HepG2 (cell line): Measurements from ENCODE around the gene PAK6. TPM values are rescaled to one million over a fixed set of nuclear protein-coding genes. Genes with fewer than 3 reads are reported as not detected.
A peak's percentile ranks its signal among the peaks of the same experiment; 100 is the strongest.

ENCODE experiments used
- ATAC-seq: fragments of 200-7000 bp; cut with Tn5 transposase; 3 replicates; pipeline ENCODE4 v1.9.1; 2020; ENCODE audit warnings: mild to moderate bottlenecking, moderate library complexity
- BruUV-seq: library from RNA; stranded (reverse); fragments of 400-500 nt; replicated peaks from 2 replicates; lab custom pipeline; 2021; lab: Mats Ljungman, UMichigan
- CTCF ChIA-PET: fragments of 300-600 bp; formaldehyde crosslinking; extraction: SDS; loops from one replicate; lab custom pipeline; 2021; ENCODE audit warnings: low total read pairs, inconsistent platforms, low intra/inter-chr PET ratio; lab: Yijun Ruan, JAX
- POLR2A ChIA-PET: fragments of 350-600 bp; sonication (Branson Sonifier 250); formaldehyde crosslinking; loops from one replicate; lab custom pipeline; 2020; ENCODE audit warnings: antibody characterized with exemption, inconsistent platforms; lab: Yijun Ruan, JAX
- DNase-seq: peaks from one replicate; pipeline ENCODE4 v3.0.0-alpha.2; 2015; ENCODE audit warnings: low spot score
- FAIRE-seq: peaks from 3 replicates; lab custom pipeline; 2011; peaks lifted over from hg19 to GRCh38; lab: Jason Lieb, UNC
- H2AFZ ChIP-seq: one replicate; pipeline ENCODE4 v1.6.1; 2011; ENCODE audit warnings: low read length, inconsistent platforms
- H3K27ac ChIP-seq: fragments of 300-600 bp; 3 replicates; pipeline ENCODE4 v1.8.0; 2011; ENCODE audit warnings: mixed run types, mild to moderate bottlenecking, mixed read lengths, low read length, inconsistent platforms; ENCODE audit not compliant: insufficient read depth; ENCODE audit errors: extremely low read length
- H3K27me3 ChIP-seq, 2 experiments: fragments of 200-600 bp in 1 of 2; 2 replicates in 1 of 2; 3 replicates in 1 of 2; pipeline versions ENCODE4 v1.6.0 to v1.8.0; 2011; ENCODE audit warnings: low read length in 2 of 2, mild to moderate bottlenecking in 2 of 2, moderate library complexity in 2 of 2, inconsistent platforms in 1 of 2; ENCODE audit not compliant: insufficient read depth in 2 of 2, control insufficient read depth in 1 of 2
- H3K36me3 ChIP-seq, 2 experiments: fragments of 200-600 bp in 1 of 2; replicated peaks in 1 of 2; 2 replicates in 1 of 2; 3 replicates in 1 of 2; pipeline versions ENCODE4 v1.5.1 to v1.8.0; 2011; ENCODE audit warnings: low read length in 2 of 2, inconsistent platforms in 1 of 2; ENCODE audit not compliant: insufficient read depth in 2 of 2, control insufficient read depth in 1 of 2
- H3K4me1 ChIP-seq: 2 replicates; pipeline ENCODE4 v1.5.1; 2012; ENCODE audit warnings: low read length, inconsistent platforms; ENCODE audit not compliant: insufficient read depth
- H3K4me2 ChIP-seq: 2 replicates; pipeline ENCODE4 v1.6.0; 2011; ENCODE audit warnings: low read depth, low read length, inconsistent platforms
- H3K4me3 ChIP-seq, 3 experiments: fragments of 200-600 bp in 1 of 3; sonication (generic), shearing (Covaris generic) in 1 of 3; replicated peaks in 1 of 3; 2 replicates each; pipeline ENCODE4 v1.5.1; 2011 to 2016; ENCODE audit warnings: low read length in 3 of 3, inconsistent platforms in 2 of 3, low read depth in 2 of 3, mild to moderate bottlenecking in 2 of 3, control low read depth in 1 of 3, mixed read lengths in 1 of 3; ENCODE audit not compliant: insufficient read depth in 1 of 3
- H3K79me2 ChIP-seq: one replicate; pipeline ENCODE4 v1.6.1; 2011; ENCODE audit warnings: low read length, inconsistent platforms; ENCODE audit not compliant: insufficient read depth
- H3K9ac ChIP-seq: 2 replicates; pipeline ENCODE4 v1.6.0; 2011; ENCODE audit warnings: mild to moderate bottlenecking, low read depth, low read length, inconsistent platforms; ENCODE audit not compliant: insufficient read depth
- H3K9me3 ChIP-seq: 2 replicates; pipeline ENCODE4 v1.5.1; 2012; ENCODE audit warnings: mild to moderate bottlenecking, low read length
- H4K20me1 ChIP-seq: 2 replicates; pipeline ENCODE4 v1.6.0; 2011; ENCODE audit warnings: inconsistent platforms, mild to moderate bottlenecking, low read length, moderate library complexity; ENCODE audit not compliant: insufficient read depth
- ARID2 ChIP-seq: sonication (generic); formaldehyde crosslinking; IDR thresholded peaks from 2 replicates; pipeline ENCODE4 v1.8.1; 2022; ENCODE audit warnings: mild to moderate bottlenecking, missing genetic modification reagents, borderline replicate concordance
- HMGXB4 ChIP-seq, 2 experiments: sonication (generic) in 1 of 2; formaldehyde crosslinking in 1 of 2; IDR thresholded peaks; 2 replicates each; pipeline versions ENCODE4 v1.4.0 to v1.6.1; 2018 to 2020; ENCODE audit warnings: missing genetic modification reagents in 2 of 2, borderline replicate concordance in 1 of 2, low read depth in 1 of 2, mild to moderate bottlenecking in 1 of 2, missing biosample characterization in 1 of 2
- MYC ChIP-seq: sonication (generic); formaldehyde crosslinking; IDR thresholded peaks from 2 replicates; pipeline ENCODE4 v1.9.0; 2021; ENCODE audit warnings: missing genetic modification reagents, borderline replicate concordance
- NFKB2 ChIP-seq: sonication (generic); formaldehyde crosslinking; IDR thresholded peaks from 2 replicates; pipeline ENCODE4 v1.4.0; 2020; ENCODE audit warnings: missing genetic modification reagents, borderline replicate concordance
- SALL1 ChIP-seq: sonication (generic); formaldehyde crosslinking; IDR thresholded peaks from 2 replicates; pipeline ENCODE4 v1.8.0; 2022; ENCODE audit warnings: mild to moderate bottlenecking, missing genetic modification reagents
- U2AF1 ChIP-seq: fragments of 200-400 bp; formaldehyde crosslinking; optimal IDR thresholded peaks from 2 replicates; pipeline ENCODE3; 2017; ENCODE audit warnings: mild to moderate bottlenecking, low read depth, low read length
- ZBTB7A ChIP-seq: sonication (generic); formaldehyde crosslinking; IDR thresholded peaks from 2 replicates; pipeline ENCODE4 v1.8.0; 2022; ENCODE audit warnings: mild to moderate bottlenecking, missing genetic modification reagents
- ZFP91 ChIP-seq: sonication (generic); formaldehyde crosslinking; IDR thresholded peaks from 2 replicates; pipeline ENCODE4 v1.9.0; 2022; ENCODE audit warnings: missing genetic modification reagents, mild to moderate bottlenecking, borderline replicate concordance
- ZFY ChIP-seq: sonication (generic); formaldehyde crosslinking; IDR thresholded peaks from 2 replicates; pipeline ENCODE4 v1.4.0; 2020; ENCODE audit warnings: missing genetic modification reagents
- ZNF232 ChIP-seq: sonication (generic); formaldehyde crosslinking; IDR thresholded peaks from 2 replicates; pipeline ENCODE4 v1.4.0; 2020; ENCODE audit warnings: missing genetic modification reagents, borderline replicate concordance
- ZNF709 ChIP-seq: sonication (generic); formaldehyde crosslinking; IDR thresholded peaks from 2 replicates; pipeline ENCODE4 v1.5.0; 2020; ENCODE audit warnings: mild to moderate bottlenecking, missing genetic modification reagents
- WGBS: methylation state at CpG from one replicate; pipeline ENCODE4 v1.1.6; 2017; ENCODE audit warnings: low lambda C conversion rate; 5-methylcytosine and 5-hydroxymethylcytosine counted together
- in situ Hi-C: cut with HindIII; loops from 2 replicates; pipeline ENCODE4 v1.10.0; 2017; ENCODE audit warnings: low pct_unique_long_range_greater_than_20kb; ENCODE audit not compliant: extremely low pct_ligation_motif_present
- intact Hi-C: fragments of 100-400 bp; cut with micrococcal nuclease; formaldehyde crosslinking; loops from one replicate; pipeline ENCODE4 v1.10.0; 2022; ENCODE audit not compliant: unreplicated experiment
- polyA plus RNA-seq, 8 experiments: library from polyadenylated mRNA; depleted of rRNA in 3 of 8; stranded (reverse) in 7 of 8; unstranded in 1 of 8; fragments of >200 nt; fragmentation: Illumina TruSeq in 4 of 8; extraction: Trizol in 4 of 8; gene quantifications; 2 replicates each; pipeline versions ENCODE4 v1.2.1 to v1.2.3, GENCODE V29; 2011 to 2016; ENCODE audit warnings: low read depth in 4 of 8, missing spikeins in 1 of 8, mixed read lengths in 1 of 8; ENCODE audit not compliant: insufficient read depth in 1 of 8
- total RNA-seq, 5 experiments: library from RNA; depleted of rRNA; stranded (reverse); fragments of >200 nt; fragmentation: Illumina TruSeq; extraction: Trizol; gene quantifications; 2 replicates each; pipeline ENCODE4 v1.2.3, GENCODE V29; 2016; ENCODE audit warnings: low read depth in 1 of 5
- TF ChIP-seq, protein P1 (sequence below): IDR thresholded peaks from 2 replicates; pipeline ENCODE4 v1.6.1; 2012; ENCODE audit warnings: low read length, improper control_type of control experiment
- TF ChIP-seq, protein P2 (sequence below): sonication (generic); formaldehyde crosslinking; IDR thresholded peaks from 2 replicates; pipeline ENCODE4 v1.4.0; 2020; ENCODE audit warnings: mild to moderate bottlenecking, low read depth, missing genetic modification reagents

Gene PAK6
- total and polyA plus RNA-seq, 2 of the 13 experiments (the other 11 are each of a cell fraction or from before 2014, with no cell fraction given): 0.07 TPM; not detected in 1

DNA sequence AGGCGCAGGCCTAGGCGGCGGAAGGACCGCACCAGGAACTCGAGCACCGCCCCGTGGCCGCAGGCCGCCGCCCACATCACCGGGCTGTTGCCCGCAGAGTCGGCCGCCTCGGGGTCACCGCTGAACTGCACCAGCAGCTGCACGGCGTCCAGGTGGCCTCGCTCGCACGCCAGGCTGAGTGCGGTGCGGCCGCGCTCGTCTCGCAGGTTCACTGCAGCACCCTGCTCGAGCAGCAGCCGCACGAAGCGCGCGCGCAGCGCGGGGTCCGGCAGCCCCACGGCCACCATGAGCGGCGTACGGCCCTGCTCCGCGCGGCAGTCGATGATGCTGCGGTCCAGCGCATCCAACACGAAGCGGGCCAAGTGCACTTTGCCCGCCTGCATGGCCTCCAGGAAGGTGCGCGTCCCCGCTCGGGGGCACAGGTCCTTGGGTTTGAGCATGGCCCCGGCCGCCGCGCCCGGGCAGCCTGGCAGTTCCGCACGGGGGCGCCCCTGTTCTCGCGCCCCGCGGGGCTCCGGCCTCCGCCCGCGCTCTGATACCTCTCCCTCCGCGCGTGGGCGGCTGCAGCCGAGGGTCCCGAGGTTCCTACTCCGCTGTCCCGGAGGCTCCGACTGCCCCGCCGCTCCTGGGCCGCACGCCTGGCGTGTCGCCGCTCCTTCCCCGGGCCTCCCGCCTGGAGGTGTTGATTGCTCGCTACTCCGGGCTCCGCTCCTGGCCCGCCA, 43.4 kb downstream of the PAK6 start:
- H3K4me2 ChIP-seq: peak overlapping the region; percentile 92
- no peak overlapping the region for H3K27ac ChIP-seq
- DNase-seq (peak; percentile 30), ATAC-seq (peak; percentile 75), FAIRE-seq (no peak)
- no TSS peak for BruUV-seq
- WGBS: 0% methylated on average over 2 of the region's 92 CpGs
- H3K4me3 ChIP-seq: peak overlapping the region; percentile 49 to 73 (median 54); a peak in 5 of 6 replicates
- H4K20me1 ChIP-seq: no peaks in the 10 kb centered on the region
- no peak overlapping the region for H3K9ac ChIP-seq
- H3K27me3 ChIP-seq: peaks cover 11 to 82% of the 10 kb centered on the region in 2 experiments
- H3K9me3 ChIP-seq: no peaks in the 10 kb centered on the region
- H2AFZ ChIP-seq: no peak overlapping the region
- no peaks in the 10 kb centered on the region for H3K36me3 ChIP-seq
- peaks cover 7% of the 10 kb centered on the region for H3K4me1 ChIP-seq
- H3K79me2 ChIP-seq: no peaks in the 10 kb centered on the region
- ChIA-PET POLR2A (no interaction called here), CTCF (interaction anchor here (1.6 kb wide), 1 partner anchor 28 kb away, joined by 6 read pairs; no protein-coding TSS in a partner anchor)
- intact Hi-C loops: no loop called here
- in situ Hi-C loops: no loop called here
- TF ChIP-seq, protein P1, sequence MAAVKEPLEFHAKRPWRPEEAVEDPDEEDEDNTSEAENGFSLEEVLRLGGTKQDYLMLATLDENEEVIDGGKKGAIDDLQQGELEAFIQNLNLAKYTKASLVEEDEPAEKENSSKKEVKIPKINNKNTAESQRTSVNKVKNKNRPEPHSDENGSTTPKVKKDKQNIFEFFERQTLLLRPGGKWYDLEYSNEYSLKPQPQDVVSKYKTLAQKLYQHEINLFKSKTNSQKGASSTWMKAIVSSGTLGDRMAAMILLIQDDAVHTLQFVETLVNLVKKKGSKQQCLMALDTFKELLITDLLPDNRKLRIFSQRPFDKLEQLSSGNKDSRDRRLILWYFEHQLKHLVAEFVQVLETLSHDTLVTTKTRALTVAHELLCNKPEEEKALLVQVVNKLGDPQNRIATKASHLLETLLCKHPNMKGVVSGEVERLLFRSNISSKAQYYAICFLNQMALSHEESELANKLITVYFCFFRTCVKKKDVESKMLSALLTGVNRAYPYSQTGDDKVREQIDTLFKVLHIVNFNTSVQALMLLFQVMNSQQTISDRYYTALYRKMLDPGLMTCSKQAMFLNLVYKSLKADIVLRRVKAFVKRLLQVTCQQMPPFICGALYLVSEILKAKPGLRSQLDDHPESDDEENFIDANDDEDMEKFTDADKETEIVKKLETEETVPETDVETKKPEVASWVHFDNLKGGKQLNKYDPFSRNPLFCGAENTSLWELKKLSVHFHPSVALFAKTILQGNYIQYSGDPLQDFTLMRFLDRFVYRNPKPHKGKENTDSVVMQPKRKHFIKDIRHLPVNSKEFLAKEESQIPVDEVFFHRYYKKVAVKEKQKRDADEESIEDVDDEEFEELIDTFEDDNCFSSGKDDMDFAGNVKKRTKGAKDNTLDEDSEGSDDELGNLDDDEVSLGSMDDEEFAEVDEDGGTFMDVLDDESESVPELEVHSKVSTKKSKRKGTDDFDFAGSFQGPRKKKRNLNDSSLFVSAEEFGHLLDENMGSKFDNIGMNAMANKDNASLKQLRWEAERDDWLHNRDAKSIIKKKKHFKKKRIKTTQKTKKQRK: no peak
- TF ChIP-seq ZFY (CRISPR knock-in tag) (peak; percentile 58), ZFP91 (CRISPR knock-in tag) (peak; percentile 86; the same call in 1 of the 2 replicates), ZBTB7A (0 out of 2 replicates have a peak, but pooled peaks have one; percentile 11), NFKB2 (peak; percentile 47; the same call in 1 of the 2 replicates), MYC (peak; percentile 58; the same call in 1 of the 2 replicates), ARID2 (no peak), ZNF709 (CRISPR knock-in tag) (peak; percentile 55; the same call in 1 of the 2 replicates), SALL1 (peak; percentile 25; the same call in 1 of the 2 replicates), U2AF1 (no peak), ZNF232 (peak; percentile 60; the same call in 1 of the 2 replicates), HMGXB4 (CRISPR knock-in tag; IDR thresholded peaks at IDR 0.05; ENCODE audit: borderline replicate concordance in 1 of 2, low read depth in 1 of 2) (peak in 1 of 2 experiments; percentile 76; a peak in 3 of 4 replicates)
- TF ChIP-seq, protein P2, sequence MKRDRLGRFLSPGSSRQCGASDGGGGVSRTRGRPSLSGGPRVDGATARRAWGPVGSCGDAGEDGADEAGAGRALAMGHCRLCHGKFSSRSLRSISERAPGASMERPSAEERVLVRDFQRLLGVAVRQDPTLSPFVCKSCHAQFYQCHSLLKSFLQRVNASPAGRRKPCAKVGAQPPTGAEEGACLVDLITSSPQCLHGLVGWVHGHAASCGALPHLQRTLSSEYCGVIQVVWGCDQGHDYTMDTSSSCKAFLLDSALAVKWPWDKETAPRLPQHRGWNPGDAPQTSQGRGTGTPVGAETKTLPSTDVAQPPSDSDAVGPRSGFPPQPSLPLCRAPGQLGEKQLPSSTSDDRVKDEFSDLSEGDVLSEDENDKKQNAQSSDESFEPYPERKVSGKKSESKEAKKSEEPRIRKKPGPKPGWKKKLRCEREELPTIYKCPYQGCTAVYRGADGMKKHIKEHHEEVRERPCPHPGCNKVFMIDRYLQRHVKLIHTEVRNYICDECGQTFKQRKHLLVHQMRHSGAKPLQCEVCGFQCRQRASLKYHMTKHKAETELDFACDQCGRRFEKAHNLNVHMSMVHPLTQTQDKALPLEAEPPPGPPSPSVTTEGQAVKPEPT (CRISPR knock-in tag): 0 out of 2 replicates have a peak, but pooled peaks have one; percentile 17
